ACHN (cell line): ENCODE data around the gene SCLY.
"Not testable (repeated sequence)": the region's sequence is repeated elsewhere in the genome, so short reads cannot be mapped to it uniquely, and the experiment has no call there.

Experiments
- DNase-seq: peaks from one replicate; pipeline ENCODE4 v3.0.0-alpha.2; 2015
- in situ Hi-C: cut with HindIII; loops from 2 replicates; pipeline ENCODE4 v1.10.0; 2017; ENCODE audit warnings: low sequenced_read_pairs, low pct_ligation_motif_present, low pct_unique_long_range_greater_than_20kb

The SCLY gene

DNA sequence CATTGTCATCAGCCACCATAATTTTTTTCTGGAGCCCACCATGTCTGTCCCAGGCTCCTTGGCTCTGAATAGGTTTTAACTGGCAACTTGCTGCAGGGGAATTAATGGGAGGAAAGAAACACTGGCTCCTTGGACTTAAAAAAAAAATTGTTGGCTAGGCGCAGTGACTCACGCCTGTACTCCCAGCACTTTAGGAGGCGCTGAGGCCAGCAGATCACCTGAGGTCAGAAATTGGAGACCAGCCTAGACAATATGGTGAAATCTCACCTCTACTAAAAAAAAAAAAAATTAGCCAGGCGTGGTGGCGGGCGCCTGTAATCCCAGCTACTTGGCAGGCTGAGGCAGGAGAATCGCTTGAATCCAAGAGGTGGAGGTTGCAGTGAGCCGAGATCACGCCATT lies 26.8 kb upstream of the SCLY start:
- DNase-seq, in situ Hi-C loops: not testable (repeated sequence)

DNA sequence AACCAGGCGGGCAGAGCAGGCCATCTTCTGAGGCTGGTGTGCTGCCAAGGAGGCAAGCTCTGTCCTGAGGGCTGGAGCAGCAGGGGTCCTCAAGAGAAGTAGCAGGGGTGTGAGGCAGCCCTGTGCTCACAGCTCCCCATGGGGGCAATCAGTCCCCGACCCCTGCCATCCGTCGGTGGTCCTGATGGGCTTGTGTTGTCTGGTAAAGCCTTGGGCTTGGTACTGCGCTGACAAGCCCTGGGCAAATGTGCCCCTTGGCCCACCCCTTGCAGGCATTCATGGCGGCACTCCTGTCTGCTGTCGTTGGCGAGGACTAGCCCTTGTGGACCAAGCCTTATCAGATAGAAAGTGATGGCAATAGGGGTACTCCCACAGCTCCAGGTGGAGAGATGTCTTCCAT lies 22.6 kb upstream of the SCLY start:
- in situ Hi-C loops: no loop called here
- no peak for DNase-seq

DNA sequence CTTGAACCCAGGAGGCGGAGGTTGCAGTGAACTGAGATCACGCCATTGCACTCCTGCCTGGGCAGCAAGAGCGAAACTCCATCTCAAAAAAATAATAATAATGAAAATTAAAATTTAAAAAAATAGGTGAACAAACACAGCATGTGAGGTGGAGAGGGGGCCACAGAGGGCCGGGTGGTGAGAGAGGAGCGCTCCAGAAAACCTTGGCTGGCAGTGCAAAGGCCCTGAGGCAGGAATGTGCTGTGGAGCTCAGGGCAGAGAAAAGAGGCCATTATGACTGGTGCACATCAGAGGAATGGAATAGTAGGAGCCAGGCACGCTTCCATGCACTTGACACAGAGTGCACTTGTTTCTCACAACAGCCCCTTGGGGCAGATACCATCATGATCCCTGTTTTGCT lies 21.6 kb upstream of the SCLY start:
- in situ Hi-C loops: no loop called here
- no peak for DNase-seq

DNA sequence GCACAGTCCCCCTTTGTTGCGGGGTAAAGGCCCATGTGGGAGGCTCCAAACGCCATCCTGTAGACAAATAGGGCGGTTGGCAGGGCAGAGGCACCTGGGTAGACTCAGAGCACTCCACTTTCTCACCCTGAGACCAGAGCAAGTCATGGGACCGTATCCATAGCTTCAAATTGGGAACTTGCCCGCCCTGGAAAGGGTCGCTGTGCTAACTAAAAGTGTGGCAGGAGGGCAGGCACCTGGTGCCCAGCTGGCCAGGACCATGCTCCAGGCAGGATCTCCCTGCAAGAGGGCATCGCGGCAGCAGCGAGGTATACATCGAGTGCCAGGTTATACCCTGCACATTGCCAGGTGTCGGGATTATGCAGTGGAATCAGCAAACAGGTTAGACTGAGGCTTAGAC lies 20.8 kb upstream of the SCLY start:
- no peak for DNase-seq

DNA sequence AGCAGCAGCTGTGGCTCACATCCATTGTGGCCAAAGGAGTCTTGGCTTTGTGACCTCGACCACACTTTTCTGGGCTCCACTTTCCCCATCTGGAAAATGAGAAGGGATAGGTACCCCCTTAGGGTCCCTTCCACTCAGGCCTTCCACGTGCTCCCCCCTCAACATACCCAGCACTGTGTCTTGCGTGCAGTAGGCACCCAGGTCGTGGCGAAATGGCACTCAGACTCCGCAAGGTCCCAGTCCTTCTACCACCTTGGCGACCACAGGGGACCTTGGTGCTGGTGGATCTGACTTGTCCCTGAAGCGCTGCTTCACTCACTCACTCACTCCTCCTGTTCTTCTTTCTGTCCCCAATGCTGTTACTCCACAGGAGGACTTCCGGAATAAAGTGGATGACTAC lies 19.9 kb upstream of the SCLY start:
- no peak for DNase-seq
- in situ Hi-C loops: no loop called here

More for the DNA sequence above, 20.8 kb upstream of the SCLY start:
- in situ Hi-C loops: no loop called here

DNA sequence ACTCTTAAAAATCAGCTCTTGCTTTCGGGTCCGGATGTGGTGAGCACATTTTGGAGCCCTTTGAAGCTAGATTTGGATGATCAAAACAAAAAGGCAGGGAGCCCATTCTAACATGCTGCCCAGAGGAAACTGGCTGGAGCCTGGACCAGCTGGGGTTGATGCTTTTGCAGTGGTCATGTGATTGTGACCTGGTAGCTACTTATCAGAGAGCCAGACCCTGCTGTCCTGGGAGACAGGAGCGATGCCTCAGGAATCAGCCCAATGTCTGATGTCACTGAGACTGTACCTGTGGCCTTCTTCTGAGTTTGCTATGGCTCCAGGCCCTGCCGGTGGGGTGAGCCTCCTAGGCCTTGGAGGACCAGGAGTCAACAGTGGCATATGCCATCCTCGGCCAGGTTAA lies 18.7 kb upstream of the SCLY start:
- in situ Hi-C loops: no loop called here
- DNase-seq: no peak

DNA sequence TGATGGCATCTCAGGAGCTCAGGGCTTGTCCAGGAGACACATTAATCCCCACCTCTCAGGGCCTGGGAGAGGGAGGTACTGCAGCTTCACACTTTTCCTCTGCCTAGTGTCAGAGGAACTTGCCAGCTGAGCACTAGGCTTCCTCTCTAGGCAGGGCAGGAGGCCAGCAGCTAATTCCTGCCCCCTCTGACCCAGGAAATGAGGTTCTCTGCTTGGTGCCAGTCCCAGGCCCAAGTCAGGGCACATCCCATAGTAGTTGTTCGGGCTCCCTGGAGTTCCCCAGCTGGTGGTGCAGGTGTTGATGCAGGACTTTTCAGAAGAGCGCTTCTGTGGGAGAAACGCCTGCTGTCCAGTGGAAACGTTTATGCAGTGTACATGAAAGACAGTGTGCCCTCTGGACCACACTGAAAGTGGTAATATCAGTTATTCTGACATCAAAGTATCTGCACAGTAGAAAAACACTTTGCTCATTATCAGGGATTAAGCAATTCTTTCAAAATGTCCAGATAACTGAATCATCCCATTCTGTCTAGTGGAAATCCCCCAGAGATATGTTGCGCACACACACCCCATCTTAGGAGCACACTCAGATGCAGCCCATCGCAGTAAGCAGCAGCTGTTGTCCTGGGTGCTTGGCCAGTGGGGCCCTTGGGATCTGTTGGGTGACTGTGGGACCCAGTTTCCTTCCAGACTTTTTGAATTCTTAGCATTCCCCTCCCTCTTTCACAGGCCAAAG lies 17.8 kb upstream of the SCLY start:
- in situ Hi-C loops: no loop called here
- DNase-seq: no peak

DNA sequence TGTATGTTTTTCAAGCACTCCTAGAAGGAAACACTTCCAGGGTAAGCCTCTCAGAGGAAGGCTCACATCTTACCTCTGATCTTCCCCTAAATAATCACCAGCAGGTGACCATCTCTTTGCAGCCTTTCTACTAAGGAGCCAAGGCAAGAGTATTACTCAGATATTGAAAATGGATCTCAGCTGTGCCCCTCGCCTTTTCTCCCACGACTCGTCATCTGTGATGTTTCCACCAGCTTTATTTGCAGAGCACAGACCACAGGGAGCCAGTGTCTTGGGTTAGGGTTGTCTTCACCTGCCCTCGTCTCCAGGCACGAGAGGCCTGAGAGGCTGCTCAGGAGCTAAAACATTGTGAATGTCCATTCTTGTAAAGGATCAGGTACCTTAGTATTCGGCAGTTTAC lies 16.9 kb upstream of the SCLY start:
- in situ Hi-C loops: no loop called here
- no peak for DNase-seq

DNA sequence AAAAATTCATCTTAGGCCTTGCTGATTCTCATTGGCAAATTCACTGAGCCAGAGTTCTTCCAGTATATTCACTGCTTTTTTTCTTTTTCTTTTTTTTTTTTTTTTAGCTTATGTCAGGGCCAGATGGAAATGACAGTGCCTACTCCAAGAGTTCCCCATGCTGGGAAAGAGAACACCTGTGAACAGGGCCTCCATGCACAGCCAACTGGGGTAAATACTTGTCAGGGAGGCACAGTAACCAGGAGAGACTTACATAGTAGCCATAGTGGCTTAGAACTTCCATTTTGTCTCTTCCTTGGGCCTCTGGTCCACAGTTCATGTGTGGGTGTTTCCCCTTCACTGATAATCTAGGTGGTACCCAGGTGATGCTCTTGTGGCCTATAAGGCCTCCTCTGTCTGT lies 15.2 kb upstream of the SCLY start:
- in situ Hi-C loops: no loop called here
- DNase-seq: no peak

DNA sequence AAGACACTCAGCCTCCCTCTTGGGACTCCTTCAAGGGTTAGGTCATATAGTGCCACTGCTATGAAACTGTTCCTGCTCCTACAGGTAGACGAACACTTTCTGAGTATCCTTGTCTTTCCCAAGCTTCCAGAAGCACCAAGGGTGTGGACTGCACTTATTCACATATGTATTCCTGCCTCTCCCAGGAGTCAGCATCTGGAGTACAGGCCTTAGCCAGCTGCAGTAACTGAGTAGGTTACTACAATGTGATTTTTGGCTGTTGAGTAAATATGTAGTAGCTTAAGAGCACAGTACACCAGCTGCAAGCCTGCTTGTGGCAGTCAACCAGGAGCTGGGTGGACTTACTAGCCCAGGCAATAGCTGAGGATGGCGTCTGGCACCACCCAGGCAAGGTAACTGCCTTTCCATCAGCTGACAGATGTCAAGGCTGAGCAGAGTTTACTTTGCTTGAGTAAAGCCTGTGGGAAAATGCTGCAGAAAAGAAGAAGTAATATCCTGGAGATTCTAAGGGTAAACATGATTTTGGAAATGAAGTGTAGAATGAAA lies 14.0 kb upstream of the SCLY start:
- no peak for DNase-seq
- in situ Hi-C loops: no loop called here

DNA sequence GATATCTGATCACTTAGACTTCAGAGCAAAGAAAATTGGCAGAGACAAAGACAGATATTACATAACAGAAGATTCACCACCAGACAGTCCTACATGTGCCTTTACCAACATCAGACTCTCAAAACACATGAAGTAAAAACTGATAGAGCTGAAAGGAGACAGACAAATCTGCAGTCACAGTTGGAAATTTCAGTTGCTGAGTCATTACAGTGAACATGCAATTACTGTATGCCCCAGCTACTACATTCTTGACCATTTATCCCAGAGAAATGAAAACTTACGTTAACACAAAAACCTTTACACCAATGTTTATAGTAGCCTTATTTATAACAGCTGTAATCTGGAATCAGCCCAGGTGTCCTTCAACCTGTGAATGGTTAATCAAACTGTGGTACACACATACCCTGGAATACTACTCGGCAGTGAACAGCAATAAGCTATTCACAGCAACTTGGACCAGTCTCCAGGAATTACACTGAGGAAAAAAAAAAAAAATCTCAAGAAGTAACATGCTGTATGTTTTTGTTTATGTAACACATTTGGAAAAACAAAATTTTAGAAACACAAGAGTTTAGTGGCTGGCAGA lies 7.5 kb upstream of the SCLY start:
- in situ Hi-C loops: no loop called here
- no peak for DNase-seq

DNA sequence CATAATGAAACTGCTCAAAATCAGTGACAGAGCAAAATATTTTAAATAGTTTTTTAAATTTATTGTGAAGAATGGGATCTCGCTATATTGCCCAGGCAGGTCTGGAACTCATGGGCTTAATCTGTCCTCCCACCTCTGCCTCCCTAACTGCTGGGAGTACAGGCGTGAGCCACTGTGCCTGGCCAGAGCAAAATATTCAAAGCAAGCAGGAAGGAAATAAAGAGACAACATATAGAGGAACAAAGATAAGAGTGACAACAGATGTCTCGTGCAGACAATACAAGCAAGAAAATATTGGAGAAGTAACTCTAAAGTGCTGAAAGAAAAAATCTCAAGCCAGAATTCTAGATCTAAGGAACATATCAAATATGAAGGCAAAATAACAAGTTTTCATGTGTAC lies 5.0 kb upstream of the SCLY start:
- in situ Hi-C loops: no loop called here

DNA sequence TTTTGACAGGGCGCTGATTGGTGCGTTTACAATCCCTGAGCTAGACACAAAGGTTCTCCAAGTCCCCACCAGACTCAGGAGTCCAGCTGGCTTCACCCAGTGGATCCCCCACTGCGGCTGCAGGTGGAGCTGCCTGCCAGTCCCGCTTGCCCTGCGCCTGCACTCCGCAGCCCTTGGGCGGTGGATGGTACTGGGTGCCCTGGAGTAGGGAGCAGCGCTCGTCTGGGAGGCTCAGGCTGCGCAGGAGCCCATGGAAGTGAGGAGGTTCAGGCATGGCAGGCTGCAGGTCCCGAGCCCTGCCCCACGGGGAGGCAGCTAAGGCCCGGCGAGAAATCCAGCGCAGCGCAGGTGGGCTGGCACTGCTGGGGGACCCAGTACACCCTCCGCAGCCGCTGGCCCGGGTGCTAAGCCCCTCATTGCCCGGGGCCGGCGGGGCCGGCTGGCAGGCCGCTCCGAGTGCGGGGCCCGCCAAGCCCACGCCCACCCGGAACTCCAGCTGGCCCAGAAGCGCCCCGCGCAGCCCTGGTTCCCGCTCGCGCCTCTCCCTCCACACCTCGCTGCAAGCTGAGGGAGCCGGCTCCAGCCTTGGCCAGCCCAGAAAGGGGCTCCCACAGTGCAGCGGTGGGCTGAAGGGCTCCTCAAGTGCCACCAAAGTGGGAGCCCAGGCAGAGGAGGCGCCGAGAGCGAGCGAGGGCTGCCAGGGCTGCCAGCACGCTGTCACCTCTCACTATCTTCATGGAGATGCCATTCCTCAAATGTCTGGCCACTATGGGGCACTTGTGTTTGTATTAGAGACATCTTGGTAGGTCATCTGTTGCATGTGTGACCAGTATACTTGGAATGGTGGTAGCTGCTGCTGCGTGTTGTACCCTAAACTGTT lies 2.9 kb upstream of the SCLY start:
- in situ Hi-C loops, DNase-seq: not testable (repeated sequence)

More for the DNA sequence above, 5.0 kb upstream of the SCLY start:
- no peak for DNase-seq

DNA sequence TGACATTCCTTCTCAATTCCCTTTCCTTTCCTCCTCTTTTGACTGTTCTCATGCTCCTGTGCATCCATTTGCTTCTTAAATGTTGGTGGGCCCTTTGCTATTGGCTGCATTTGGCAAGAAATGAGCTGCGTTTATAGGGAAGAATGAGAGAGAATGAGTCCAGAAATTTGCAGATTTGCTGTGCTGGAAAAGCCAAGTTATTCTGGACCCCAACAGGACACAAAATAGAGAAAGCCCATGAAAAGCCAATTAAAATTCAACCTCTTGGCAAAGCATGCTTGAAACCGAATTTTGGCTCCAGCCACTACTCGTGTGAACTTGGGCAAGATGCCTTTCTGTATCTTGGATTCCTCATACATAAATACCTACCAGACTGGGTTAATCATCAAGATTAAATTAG lies 1.3 kb upstream of the SCLY start:
- DNase-seq: no peak
- in situ Hi-C loops: no loop called here

DNA sequence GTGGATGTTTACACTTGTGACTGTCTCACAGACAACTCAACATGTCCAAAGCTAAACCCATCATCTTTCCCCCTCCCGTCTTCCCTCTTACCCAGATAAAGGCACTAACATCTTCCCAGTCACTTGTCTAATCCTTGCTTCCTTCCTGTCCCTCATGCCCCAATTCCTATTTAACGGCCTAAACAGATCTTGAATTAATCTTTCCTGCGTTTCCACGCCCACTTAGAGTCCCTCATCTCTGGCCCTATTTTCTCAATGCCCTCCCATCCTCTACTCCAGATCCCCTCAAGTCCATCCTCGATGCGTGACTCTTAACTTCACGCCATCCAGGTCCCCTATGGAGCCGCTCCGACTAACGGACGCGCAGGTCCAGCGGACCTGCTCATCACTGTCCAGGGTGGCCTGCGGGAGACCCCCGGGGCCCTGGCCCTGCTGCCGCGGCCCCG lies 682 bp upstream of the SCLY start:
- DNase-seq: no peak
- in situ Hi-C loops: no loop called here

DNA sequence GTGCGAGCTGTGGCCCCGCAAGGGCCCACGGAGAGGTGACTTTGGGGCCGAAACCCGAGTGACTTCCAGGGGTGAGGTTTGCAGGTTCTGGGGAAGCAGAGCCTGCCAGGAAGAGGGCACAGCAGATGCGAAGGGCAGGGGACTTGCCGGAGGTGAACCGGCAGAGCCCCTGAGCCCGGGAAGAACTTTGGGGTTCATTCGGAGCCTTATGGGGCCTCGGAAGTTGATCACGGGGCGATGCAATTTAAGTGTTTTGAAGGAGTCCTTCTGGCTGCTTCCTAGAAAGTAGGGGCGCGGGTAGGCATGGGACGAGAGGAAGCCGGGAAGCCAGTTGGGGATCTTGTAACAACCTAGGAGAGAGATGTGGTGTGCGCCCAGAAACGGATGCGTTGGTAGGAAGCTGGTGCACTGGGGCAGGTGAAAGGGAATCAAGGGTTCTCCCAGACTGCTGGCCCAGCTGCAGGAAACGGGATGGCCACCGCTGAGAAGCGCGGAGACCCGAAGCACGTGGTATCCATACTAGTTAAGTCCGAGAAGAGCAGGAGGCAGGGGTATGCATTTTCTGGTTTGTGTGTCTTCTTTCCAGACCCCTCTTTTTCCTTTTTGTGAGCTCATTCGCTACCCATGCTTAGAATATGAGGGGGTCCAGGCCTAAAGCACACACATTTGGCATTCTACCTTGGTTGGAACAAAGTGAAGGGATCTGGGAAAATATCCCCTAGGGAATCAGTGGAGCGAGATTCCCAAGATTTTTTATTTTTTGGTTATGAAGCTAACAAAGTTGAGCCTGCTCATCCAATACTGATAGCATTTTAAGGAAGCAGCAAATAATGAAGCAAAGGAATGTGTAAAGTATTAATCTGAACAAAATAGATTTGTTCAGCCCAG lies 758 bp downstream of the SCLY start:
- peak; percentile 60 for DNase-seq
- in situ Hi-C loops: no loop called here

DNA sequence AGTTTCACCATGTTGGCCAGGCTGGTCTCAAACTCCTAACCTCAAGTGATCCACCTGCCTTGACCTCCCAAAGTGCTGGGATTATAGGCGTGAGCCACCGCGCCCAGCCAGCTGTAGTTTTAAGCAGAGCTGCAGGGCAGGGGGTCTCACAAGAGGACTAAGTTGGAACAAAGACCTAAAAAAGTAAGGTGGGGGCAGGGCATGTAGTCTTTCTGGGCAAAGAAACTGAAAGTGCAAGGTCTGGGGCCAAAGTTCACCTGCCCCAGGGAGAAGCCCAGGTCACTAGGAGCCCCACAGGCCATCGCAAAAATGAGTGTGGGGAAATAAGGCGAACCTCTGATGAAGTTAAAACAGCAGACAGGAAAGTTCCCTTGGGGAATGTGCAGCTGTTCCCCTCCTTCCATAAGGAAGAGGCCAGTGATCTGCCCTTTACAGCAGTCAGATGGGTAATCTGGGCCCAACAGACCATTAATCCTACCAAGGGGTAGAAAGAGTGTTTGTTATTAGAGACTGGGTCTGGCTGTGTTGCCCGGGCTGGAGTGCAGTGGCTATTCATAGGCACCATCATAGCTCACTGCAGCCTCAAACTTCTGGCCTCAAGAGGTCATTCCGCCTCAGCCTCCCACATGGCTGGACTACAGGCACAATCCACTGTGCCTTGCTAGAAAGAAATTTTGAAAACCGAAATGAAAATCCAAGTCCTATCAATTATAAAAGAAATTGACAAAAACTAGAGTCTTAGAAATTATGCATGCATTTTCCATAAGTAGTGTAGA lies 2.8 kb downstream of the SCLY start:
- in situ Hi-C loops: no loop called here

DNA sequence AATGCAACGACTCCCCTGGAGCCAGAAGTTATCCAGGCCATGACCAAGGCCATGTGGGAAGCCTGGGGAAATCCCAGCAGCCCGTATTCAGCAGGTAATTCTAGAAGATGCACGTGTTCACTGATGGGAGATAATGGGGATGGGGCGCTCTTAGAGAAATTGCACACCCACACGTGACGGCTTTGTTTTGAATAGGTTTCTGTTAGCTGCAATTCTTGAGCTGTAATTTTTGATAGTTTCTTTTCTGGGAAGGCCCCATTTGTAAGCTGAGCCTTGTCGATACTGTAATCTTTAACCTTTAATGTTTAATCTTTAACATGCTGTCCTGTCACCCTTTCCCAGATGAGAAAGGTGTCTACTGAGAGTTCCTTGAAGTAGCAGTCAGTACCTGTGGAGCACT lies 3.6 kb downstream of the SCLY start:
- DNase-seq: no peak
- in situ Hi-C loops: no loop called here

More for the DNA sequence above, 2.8 kb downstream of the SCLY start:
- no peak for DNase-seq
